Activated CD4-positive, alpha-beta memory T cell treated with anti-CD3 and anti-CD28 coated beads, Interleukin-2, amount 10 ng/mL, durations not matched to agents 7 days and 5 days (primary cell): ENCODE results near the gene GALNT10. TPM values are rescaled to one million over a fixed set of nuclear protein-coding genes. Genes with fewer than 3 reads are reported as not detected.

ENCODE experiments used
- CTCF ChIA-PET: fragments of 350-600 bp; sonication (Branson Sonifier 250); formaldehyde crosslinking; loops from one replicate; lab custom pipeline; 2021; ENCODE audit warnings: antibody characterized with exemption, inconsistent platforms; lab: Charles Lee
- POLR2A ChIA-PET: fragments of 350-600 bp; sonication (Branson Sonifier 250); formaldehyde crosslinking; loops from one replicate; lab custom pipeline; 2021; ENCODE audit warnings: antibody characterized with exemption; lab: Charles Lee
- DNase-seq: peaks from one replicate; pipeline ENCODE4 v3.0.0-alpha.2; 2020
- H3K27ac Mint-ChIP-seq: one replicate; pipeline ENCODE4 v1.8.0; 2021; ENCODE audit warnings: mild to moderate bottlenecking, mixed read lengths
- H3K27me3 Mint-ChIP-seq: one replicate; pipeline ENCODE4 v1.8.0; 2021; ENCODE audit warnings: mixed read lengths
- H3K36me3 Mint-ChIP-seq: one replicate; pipeline ENCODE4 v1.8.0; 2021; ENCODE audit warnings: low read depth, mixed read lengths
- H3K4me1 Mint-ChIP-seq: one replicate; pipeline ENCODE4 v1.8.0; 2021; ENCODE audit warnings: mixed read lengths
- H3K4me3 Mint-ChIP-seq: one replicate; pipeline ENCODE4 v1.8.0; 2021; ENCODE audit warnings: mild to moderate bottlenecking, mixed read lengths
- H3K9me3 Mint-ChIP-seq: one replicate; pipeline ENCODE4 v1.8.0; 2021; ENCODE audit warnings: mixed read lengths
- total RNA-seq, 2 experiments: library from RNA; stranded (reverse); gene quantifications; one replicate each; pipeline ENCODE4 v1.2.3, GENCODE V29; 2021

The GALNT10 gene
- total RNA-seq, 2 experiments from 2014 or later: 38.6 to 40.4 TPM

DNA sequence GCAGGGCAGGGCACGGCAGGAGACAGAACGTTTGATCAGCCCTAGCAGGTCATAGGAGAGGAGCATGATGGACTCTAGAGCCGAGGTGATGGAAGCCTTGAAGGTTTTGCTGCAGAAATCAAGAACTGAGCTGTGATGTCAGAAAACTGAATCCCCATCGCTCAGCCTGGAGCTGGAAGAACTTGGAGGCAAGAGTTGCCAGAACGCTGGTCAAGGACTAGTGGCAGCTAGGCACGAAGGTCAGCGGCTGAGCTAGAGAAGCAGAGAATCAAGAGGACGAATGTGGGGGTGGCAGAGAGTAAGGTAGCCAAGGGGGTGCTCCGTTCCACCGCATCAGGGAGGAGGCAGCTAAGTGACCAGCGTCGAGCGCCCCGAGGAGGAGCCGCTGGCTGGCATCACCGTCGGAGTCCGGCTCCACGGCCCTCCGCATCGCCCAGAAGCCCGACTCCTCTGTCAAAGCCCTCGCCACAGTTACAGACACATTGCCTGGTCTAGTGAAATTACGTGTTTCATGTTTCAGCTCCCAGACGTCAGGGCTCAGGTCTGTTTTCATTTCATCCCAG, 1.2 kb upstream of the GALNT10 start:
- Mint-ChIP-seq H3K4me3 (peak overlapping the region; percentile 80), H3K27ac (peak overlapping the region; percentile 75), H3K4me1 (peaks cover 35% of the 10 kb centered on the region), H3K27me3 (peaks cover 4% of the 10 kb centered on the region), H3K36me3 (peaks cover 11% of the 10 kb centered on the region), H3K9me3 (no peaks in the 10 kb centered on the region)
- ChIA-PET CTCF (interaction anchor here (0.6 to 9.0 kb wide), 24 partner anchors 8 to 655 kb away, joined by 3 to 109 read pairs (median 6); partner anchors contain the start of genes FAM114A2 and MFAP3), POLR2A (interaction anchor here (0.9 to 4.3 kb wide), 29 partner anchors 9 to 669 kb away, joined by 3 to 36 read pairs (median 6); partner anchors contain the start of genes CNOT8, FAM114A2 and MFAP3)
- peak; percentile 25 for DNase-seq

DNA sequence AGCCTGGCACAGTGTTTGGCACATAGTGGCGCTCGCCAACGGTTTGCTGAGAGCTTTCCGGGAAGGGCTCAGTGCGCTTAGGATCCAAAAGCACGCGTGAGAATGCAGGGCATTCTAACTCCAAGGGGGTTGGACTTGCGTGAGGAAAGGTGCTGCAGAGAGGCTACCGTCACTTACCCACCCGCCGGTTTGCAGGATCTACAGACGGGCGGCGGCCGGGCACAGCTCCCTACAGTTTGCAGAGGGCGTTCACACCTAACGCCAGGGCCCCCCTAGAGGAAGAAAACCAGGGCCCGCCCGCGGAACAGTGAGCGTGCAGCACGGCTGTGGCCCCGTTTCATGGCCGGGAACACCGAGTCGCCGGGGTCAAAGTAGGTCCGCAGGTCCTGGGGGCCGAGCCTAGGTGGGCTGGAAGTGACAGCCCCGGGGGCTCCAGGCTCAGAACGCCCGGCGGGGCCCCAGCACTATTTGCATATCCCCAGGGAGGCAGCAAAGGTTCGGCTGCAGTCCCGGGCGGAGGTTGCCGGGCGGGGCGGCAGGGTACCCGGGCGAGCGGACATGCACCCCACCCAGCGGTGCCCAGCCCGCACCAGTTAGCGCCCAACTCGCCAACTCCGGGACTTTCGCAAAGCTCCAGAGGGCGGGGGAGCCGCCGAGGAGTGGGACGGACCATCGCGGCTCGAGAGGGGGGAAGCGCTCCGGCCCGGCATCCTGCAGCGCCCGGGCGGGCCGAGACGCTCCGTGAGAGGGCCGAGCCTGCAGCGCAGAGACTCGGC, 526 bp upstream of the GALNT10 start:
- Mint-ChIP-seq H3K9me3 (no peaks in the 10 kb centered on the region), H3K4me3 (peak overlapping the region; percentile 80), H3K27me3 (peaks cover 4% of the 10 kb centered on the region), H3K27ac (peak overlapping the region; percentile 75), H3K4me1 (peaks cover 35% of the 10 kb centered on the region), H3K36me3 (peaks cover 13% of the 10 kb centered on the region)
- CTCF ChIA-PET: interaction anchor here (0.6 to 9.0 kb wide), 26 partner anchors 8 to 654 kb away, joined by 3 to 109 read pairs (median 6); partner anchors contain the start of genes FAM114A2 and MFAP3
- POLR2A ChIA-PET: interaction anchor here (0.9 to 4.3 kb wide), 34 partner anchors 8 to 669 kb away, joined by 3 to 36 read pairs (median 6); partner anchors contain the start of genes CNOT8, FAM114A2 and MFAP3
- DNase-seq: peak; percentile 85

GRCh38 chr5:154191467-154192261, 1.1 kb downstream of the GALNT10 start:
- Mint-ChIP-seq H3K9me3 (no peaks in the 10 kb centered on the region), H3K27ac (peak overlapping the region; percentile 27), H3K4me1 (peaks cover 44% of the 10 kb centered on the region), H3K36me3 (peaks cover 25% of the 10 kb centered on the region), H3K4me3 (peak overlapping the region; percentile 93), H3K27me3 (peaks cover 4% of the 10 kb centered on the region)
- no peak for DNase-seq
- ChIA-PET CTCF (interaction anchor here (2.3 to 9.0 kb wide), 7 partner anchors 9 to 213 kb away, joined by 8 to 109 read pairs (median 29); no protein-coding TSS in a partner anchor), POLR2A (interaction anchor here (0.6 to 4.3 kb wide), 16 partner anchors 8 to 255 kb away, joined by 3 to 36 read pairs (median 14); partner anchors contain the start of genes FAM114A2 and MFAP3)

GRCh38 chr5:154193283-154193682, 2.8 kb downstream of the GALNT10 start:
- peaks cover 4% of the 10 kb centered on the region for H3K27me3 Mint-ChIP-seq
- CTCF ChIA-PET: interaction anchor here (1.3 to 9.0 kb wide), 4 partner anchors 21 to 211 kb away, joined by 3 to 109 read pairs (median 46); no protein-coding TSS in a partner anchor
- H3K27ac Mint-ChIP-seq: no peak overlapping the region
- DNase-seq: no peak
- POLR2A ChIA-PET: interaction anchor here (1.1 to 4.3 kb wide), 5 partner anchors 10 to 155 kb away, joined by 3 to 36 read pairs (median 5); partner anchors contain the start of genes FAM114A2 and MFAP3
- H3K36me3 Mint-ChIP-seq: peaks cover 33% of the 10 kb centered on the region
- H3K4me3 Mint-ChIP-seq: no peak overlapping the region
- no peaks in the 10 kb centered on the region for H3K9me3 Mint-ChIP-seq
- H3K4me1 Mint-ChIP-seq: peaks cover 56% of the 10 kb centered on the region

DNA sequence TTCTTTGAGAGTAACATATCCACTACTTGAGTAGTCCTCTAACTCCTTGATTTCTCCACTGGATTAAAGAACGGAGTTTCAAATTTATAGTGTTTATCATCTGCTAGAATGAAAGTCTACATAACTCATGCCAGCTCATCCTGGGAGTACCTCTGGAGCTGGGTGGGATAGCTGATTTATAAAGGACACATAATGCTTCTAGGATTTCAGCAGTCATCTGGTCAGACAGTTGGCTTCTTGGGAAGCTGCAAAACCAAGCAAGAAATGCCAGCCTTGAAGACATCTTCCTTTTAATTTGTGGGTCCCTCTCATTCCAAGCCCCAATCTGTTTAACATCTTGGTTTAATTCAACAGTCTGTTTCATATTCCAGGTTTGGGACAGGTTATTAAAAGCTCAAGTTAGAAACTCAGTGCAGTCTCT, 3.2 kb downstream of the GALNT10 start:
- CTCF ChIA-PET: interaction anchor here (1.1 to 9.0 kb wide), 4 partner anchors 28 to 211 kb away, joined by 3 to 109 read pairs (median 46); no protein-coding TSS in a partner anchor
- H3K27ac Mint-ChIP-seq: no peak overlapping the region
- no peak for DNase-seq
- H3K27me3 Mint-ChIP-seq: peaks cover 4% of the 10 kb centered on the region
- H3K4me1 Mint-ChIP-seq: peaks cover 60% of the 10 kb centered on the region
- no peak overlapping the region for H3K4me3 Mint-ChIP-seq
- H3K36me3 Mint-ChIP-seq: peaks cover 34% of the 10 kb centered on the region
- no peaks in the 10 kb centered on the region for H3K9me3 Mint-ChIP-seq
- POLR2A ChIA-PET: interaction anchor here (1.1 to 1.7 kb wide), 3 partner anchors 10 to 155 kb away, joined by 3 to 6 read pairs (median 5); partner anchors contain the start of genes FAM114A2 and MFAP3

DNA sequence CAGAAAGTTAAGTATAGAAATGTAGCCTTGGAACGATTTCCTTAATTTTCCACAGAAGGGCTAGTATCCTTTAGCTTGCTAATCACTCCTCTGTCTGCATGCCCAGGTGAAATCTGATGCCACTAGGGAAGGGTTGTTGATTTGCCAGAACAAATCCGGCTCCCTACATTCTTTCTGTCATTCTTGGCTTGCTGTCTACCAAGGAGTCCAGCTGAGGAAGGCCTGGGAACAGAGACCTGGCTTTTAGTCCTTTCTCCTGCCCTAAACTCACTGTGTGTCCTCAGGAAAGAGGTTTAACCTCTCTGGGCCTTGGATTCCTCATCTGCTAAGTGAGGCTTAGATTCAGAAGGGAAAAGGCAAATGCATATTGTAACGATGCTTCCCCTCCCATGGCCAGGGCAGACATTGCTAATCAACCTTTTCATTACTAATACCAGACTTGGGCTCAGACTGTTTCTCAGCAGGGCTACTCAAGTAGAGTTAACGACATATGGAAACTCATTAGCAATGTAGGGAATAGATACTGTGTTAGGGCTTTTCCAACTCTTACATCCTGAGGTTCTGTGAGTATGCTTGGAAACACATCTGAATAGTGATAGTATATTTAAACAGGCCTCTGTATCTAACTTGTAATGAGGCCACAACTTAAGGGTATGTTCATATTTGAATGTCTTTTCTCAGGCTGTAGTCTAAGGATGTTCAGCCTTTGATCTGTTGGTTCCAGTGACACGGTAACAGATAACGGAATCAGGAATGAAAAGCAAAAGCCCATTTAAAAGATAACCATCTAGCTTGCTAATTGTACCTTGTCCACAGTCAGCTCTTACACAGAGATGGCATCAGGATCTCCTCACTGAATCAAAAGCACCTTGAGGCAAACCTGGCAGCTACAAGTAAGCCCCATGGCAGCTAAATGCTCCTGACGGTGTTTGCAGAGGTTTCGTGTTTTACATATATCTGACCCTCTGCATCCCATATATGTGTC, 4.1 kb downstream of the GALNT10 start:
- peaks cover 43% of the 10 kb centered on the region for H3K36me3 Mint-ChIP-seq
- ChIA-PET CTCF (interaction anchor here (1.1 to 9.0 kb wide), 5 partner anchors 14 to 210 kb away, joined by 3 to 109 read pairs (median 44); no protein-coding TSS in a partner anchor), POLR2A (interaction anchor here (1.1 to 1.7 kb wide), 3 partner anchors 11 to 156 kb away, joined by 3 to 6 read pairs (median 5); partner anchors contain the start of genes FAM114A2 and MFAP3)
- no peak overlapping the region for H3K4me3 Mint-ChIP-seq
- no peak overlapping the region for H3K27ac Mint-ChIP-seq
- H3K9me3 Mint-ChIP-seq: no peaks in the 10 kb centered on the region
- H3K4me1 Mint-ChIP-seq: peaks cover 60% of the 10 kb centered on the region
- DNase-seq: no peak
- H3K27me3 Mint-ChIP-seq: no peaks in the 10 kb centered on the region

GRCh38 chr5:154196281-154196680, 5.7 kb downstream of the GALNT10 start:
- no peak overlapping the region for H3K4me3 Mint-ChIP-seq
- peaks cover 68% of the 10 kb centered on the region for H3K4me1 Mint-ChIP-seq
- CTCF ChIA-PET: interaction anchor here (1.3 to 7.9 kb wide), 8 partner anchors 7 to 208 kb away, joined by 3 to 51 read pairs (median 18); no protein-coding TSS in a partner anchor
- no peak overlapping the region for H3K27ac Mint-ChIP-seq
- POLR2A ChIA-PET: interaction anchor here (1.8 kb wide), 1 partner anchor 11 kb away, joined by 7 read pairs; no protein-coding TSS in a partner anchor
- H3K36me3 Mint-ChIP-seq: peaks cover 49% of the 10 kb centered on the region
- no peaks in the 10 kb centered on the region for H3K27me3 Mint-ChIP-seq
- DNase-seq: no peak
- H3K9me3 Mint-ChIP-seq: no peaks in the 10 kb centered on the region

DNA sequence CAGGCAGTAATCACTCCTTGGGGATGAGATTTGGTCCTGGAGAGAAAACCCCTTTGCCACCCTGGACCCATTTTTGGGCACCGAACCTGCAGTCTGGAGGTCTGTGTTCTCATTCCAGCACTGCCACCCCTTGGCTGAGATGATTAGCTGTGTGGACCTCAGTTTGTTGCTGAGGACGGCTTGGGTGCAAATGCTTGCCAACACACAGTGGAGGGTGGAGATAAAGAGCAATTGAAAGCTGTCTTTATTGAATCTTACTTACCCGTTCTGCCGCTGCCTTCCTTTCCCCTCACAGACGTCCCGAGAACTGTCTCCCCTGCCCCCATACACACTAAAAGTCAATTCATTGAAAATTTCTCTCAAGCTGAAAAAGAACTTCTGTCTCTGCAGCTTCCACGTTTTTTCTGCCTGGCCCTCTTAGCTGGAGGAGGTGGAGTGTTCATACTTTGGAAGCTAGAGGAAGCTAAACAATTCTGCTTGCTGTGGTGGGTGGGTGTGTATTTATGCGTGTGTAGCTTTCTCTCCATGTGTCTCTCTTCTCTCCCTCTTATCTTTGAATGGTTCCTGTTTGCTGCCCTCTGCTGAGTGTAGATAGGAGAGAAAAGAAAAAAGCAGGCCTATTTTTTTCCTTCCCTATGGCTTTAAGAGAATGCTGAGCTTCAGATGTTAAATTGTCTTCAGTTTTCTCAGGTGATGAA, 6.6 kb downstream of the GALNT10 start:
- H3K4me1 Mint-ChIP-seq: peaks cover 67% of the 10 kb centered on the region
- peaks cover 49% of the 10 kb centered on the region for H3K36me3 Mint-ChIP-seq
- H3K27ac Mint-ChIP-seq: peak overlapping the region; percentile 85
- ChIA-PET CTCF (interaction anchor here (0.7 to 4.7 kb wide), 20 partner anchors 8 to 241 kb away, joined by 3 to 51 read pairs (median 4); no protein-coding TSS in a partner anchor), POLR2A (interaction anchor here (0.9 to 4.0 kb wide), 11 partner anchors 7 to 223 kb away, joined by 3 to 35 read pairs (median 4); partner anchors contain the start of genes FAM114A2, GALNT10 and MFAP3)
- no peaks in the 10 kb centered on the region for H3K27me3 Mint-ChIP-seq
- no peak overlapping the region for H3K4me3 Mint-ChIP-seq
- DNase-seq: no peak
- no peaks in the 10 kb centered on the region for H3K9me3 Mint-ChIP-seq

DNA sequence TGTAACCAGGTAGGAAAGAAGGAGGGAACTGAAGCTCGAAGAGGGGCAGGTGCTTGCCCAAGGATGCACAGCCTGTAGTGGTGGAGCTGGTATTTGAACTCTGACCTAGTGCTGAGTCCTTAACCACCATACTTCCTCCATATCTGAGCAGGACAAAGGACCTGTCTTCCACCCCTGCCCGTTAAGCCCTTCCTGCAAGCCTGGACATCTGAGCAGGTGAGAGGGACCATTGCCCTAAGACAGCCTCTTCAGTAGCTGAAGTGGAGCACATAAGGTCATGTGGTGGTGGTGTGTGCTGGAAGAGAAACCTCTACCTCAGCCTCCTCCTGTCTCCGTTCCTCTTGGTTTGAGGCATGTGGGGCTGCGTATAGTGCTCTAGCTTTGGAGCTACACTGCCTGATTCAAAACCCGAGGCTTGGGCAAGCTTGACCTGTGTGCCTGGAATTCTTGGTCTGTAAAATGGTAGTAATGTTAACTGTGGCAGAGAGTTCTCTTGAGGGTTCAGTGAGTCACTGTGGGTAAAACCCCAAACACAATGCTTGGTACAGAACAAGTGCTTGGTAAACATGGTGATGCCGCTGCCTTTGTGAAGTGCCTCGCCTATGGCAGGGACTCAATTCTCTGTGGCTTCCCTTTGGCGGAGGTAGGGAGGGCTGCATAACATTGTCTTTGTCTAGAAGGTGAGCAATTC, 7.4 kb downstream of the GALNT10 start:
- ChIA-PET CTCF (interaction anchor here (0.7 to 4.7 kb wide), 20 partner anchors 8 to 240 kb away, joined by 3 to 51 read pairs (median 4); no protein-coding TSS in a partner anchor), POLR2A (interaction anchor here (0.7 to 4.0 kb wide), 11 partner anchors 8 to 224 kb away, joined by 3 to 35 read pairs (median 4); partner anchors contain the start of genes FAM114A2, GALNT10 and MFAP3)
- Mint-ChIP-seq H3K27me3 (no peaks in the 10 kb centered on the region), H3K4me1 (peaks cover 67% of the 10 kb centered on the region), H3K27ac (peak overlapping the region; percentile 85), H3K36me3 (peaks cover 43% of the 10 kb centered on the region), H3K4me3 (peak overlapping the region; percentile 31), H3K9me3 (no peaks in the 10 kb centered on the region)
- peak; percentile 82 for DNase-seq
